ENCODE results near the gene PPP2CA. TPM values are rescaled to one million over a fixed set of nuclear protein-coding genes. Genes with fewer than 3 reads are reported as not detected.

Gene PPP2CA
- total and polyA plus RNA-seq, 10 donors = 23.5 to 175 (median 105) TPM

DNA sequence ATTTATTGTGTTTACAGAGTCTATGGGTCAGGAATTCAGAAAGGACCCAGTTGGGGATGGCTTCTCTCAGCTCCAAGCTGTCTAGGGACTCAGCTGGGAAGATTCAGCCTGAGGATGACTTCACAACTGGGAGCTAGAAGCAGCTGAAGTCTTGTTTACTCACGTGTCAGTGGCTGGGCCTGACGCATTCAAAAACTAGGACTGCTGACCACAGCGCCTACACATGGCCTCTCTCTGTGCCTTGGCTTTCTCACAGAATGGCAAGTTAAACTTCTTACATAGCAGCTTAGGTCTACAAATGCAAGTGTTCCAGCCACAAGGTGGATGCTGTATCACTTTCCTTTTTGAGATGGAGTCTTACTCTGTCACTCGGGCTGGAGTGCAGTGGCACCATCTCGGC is 16.3 kb upstream of the PPP2CA start:
- no peaks in the 10 kb centered on the region for H3K36me3 ChIP-seq
- intact Hi-C loops (cut with DNase I; ENCODE audit: low total_unique reads) = no loop called here
- H3K4me1 ChIP-seq = peaks cover 0 to 9% (median 0%) of the 10 kb centered on the region in 6 donors
- TF ChIP-seq POLR2A (IDR thresholded peaks at IDR 0.05) = no peak
- TF ChIP-seq, protein P1, sequence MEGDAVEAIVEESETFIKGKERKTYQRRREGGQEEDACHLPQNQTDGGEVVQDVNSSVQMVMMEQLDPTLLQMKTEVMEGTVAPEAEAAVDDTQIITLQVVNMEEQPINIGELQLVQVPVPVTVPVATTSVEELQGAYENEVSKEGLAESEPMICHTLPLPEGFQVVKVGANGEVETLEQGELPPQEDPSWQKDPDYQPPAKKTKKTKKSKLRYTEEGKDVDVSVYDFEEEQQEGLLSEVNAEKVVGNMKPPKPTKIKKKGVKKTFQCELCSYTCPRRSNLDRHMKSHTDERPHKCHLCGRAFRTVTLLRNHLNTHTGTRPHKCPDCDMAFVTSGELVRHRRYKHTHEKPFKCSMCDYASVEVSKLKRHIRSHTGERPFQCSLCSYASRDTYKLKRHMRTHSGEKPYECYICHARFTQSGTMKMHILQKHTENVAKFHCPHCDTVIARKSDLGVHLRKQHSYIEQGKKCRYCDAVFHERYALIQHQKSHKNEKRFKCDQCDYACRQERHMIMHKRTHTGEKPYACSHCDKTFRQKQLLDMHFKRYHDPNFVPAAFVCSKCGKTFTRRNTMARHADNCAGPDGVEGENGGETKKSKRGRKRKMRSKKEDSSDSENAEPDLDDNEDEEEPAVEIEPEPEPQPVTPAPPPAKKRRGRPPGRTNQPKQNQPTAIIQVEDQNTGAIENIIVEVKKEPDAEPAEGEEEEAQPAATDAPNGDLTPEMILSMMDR (IDR thresholded peaks at IDR 0.05 in 8 of 11, conservative IDR thresholded peaks at IDR 0.05 in 3 of 11) = no peak
- TF ChIP-seq POLR2AphosphoS5 (IDR thresholded peaks at IDR 0.05) = no peak
- H3K9me3 ChIP-seq = no peaks in the 10 kb centered on the region
- DNase-seq = no peak
- no peaks in the 10 kb centered on the region for H3K27me3 ChIP-seq (replicated peaks in 1 of 7)
- WGBS, 5 donors = 78 to 93% (median 87%) methylated on average over 5 of the region's 5 CpGs
- no peak overlapping the region for H3K27ac ChIP-seq
- no peak overlapping the region for H3K4me3 ChIP-seq

DNA sequence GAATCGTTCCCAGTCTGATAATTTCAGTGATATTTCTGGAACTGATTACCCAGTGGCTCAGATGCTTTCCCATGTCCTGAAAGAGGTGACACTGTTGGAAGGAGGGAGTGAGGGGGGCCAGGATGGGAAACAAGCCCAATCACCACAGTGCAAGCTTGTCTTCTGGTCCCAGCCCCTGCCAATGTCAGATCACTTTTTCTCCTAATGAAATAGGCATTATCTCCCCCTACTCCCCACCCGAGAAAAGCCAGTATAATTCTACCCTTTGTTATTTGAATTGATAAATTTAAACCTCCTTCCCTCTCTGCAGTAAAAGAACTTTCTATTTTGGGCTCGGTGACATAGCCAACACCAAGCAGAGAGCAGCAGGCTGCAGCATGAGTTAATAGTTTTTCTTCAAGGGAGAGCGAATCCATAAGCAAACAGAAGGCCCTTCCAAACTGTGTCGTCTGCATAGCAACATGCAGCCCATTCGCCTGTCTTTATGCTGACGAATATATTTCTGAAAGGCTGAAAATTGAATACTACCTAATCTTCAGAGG is 14.6 kb upstream of the PPP2CA start:
- 26 to 43% (median 32%) methylated on average over 7 of the region's 7 CpGs for WGBS, 5 donors
- no peaks in the 10 kb centered on the region for H3K27me3 ChIP-seq (replicated peaks in 1 of 7)
- no peak for DNase-seq
- H3K9me3 ChIP-seq = no peaks in the 10 kb centered on the region
- no peak overlapping the region for H3K4me3 ChIP-seq
- peaks cover 0 to 9% (median 0%) of the 10 kb centered on the region in 6 donors for H3K4me1 ChIP-seq
- TF ChIP-seq, protein P1 (IDR thresholded peaks at IDR 0.05 in 8 of 11, conservative IDR thresholded peaks at IDR 0.05 in 3 of 11) = no peak
- no peak for TF ChIP-seq POLR2AphosphoS5 (IDR thresholded peaks at IDR 0.05)
- no peak for TF ChIP-seq POLR2A (IDR thresholded peaks at IDR 0.05)
- intact Hi-C loops (cut with DNase I; ENCODE audit: low total_unique reads) = no loop called here
- no peak overlapping the region for H3K27ac ChIP-seq
- H3K36me3 ChIP-seq = no peaks in the 10 kb centered on the region

DNA sequence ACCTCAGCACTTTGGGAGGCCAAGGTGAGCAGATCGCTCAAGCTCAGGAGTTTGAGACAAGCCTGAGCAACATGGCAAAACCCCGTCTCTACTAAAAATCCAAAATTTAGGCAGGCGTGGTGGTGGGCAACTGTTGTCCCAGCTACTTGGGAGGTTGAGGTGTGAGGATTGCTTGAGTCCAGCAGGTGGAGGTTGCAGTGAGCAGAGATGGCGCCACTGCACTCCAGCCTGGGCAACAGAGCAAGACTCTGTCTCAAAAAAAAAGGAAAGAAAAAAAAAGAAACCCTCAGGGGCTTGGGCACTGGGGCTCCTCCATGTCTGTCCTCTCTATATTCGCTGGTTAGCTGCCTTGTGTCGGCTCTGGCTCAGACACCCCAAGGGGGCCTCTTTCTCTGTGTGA is 10.9 kb upstream of the PPP2CA start:
- Histone ChIP-seq H3K4me1 (peaks cover 0 to 9% (median 0%) of the 10 kb centered on the region in 6 donors), H3K9me3 (no peaks in the 10 kb centered on the region), H3K36me3 (no peaks in the 10 kb centered on the region), H3K27ac (no peak overlapping the region), H3K4me3 (no peak overlapping the region), H3K27me3 (replicated peaks in 1 of 7) (no peaks in the 10 kb centered on the region)
- no peak for TF ChIP-seq POLR2A (IDR thresholded peaks at IDR 0.05)
- no peak for TF ChIP-seq POLR2AphosphoS5 (IDR thresholded peaks at IDR 0.05)
- TF ChIP-seq, protein P1 (IDR thresholded peaks at IDR 0.05 in 8 of 11, conservative IDR thresholded peaks at IDR 0.05 in 3 of 11) = no peak
- intact Hi-C loops (cut with DNase I; ENCODE audit: low total_unique reads) = no loop called here
- 84 to 96% (median 93%) methylated on average over 6 of the region's 6 CpGs for WGBS, 5 donors
- DNase-seq = no peak

DNA sequence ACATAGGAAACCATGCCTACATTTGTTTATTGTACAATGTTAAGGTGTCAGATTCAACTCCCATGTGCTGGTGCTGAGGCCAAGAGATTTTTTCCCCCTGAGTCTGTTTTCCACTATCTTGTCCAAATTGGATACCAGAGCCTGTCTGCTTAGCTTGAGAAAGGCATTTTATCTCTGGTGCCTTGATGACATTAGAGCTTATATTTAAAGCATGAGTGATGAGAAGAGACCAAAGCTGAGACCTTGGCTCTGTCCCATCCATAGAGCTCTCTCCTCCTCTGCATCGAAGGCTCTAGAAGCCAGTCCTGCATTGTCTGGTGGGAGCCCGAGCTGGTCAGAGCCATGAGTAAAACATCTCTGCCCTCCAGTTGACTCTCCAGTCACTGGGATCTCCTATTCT is 10.4 kb upstream of the PPP2CA start:
- no peak for DNase-seq
- peaks cover 0 to 9% (median 0%) of the 10 kb centered on the region in 6 donors for H3K4me1 ChIP-seq

More for the DNA sequence above, 10.4 kb upstream of the PPP2CA start:
- Histone ChIP-seq H3K27ac (no peak overlapping the region), H3K27me3 (replicated peaks in 1 of 7) (no peaks in the 10 kb centered on the region), H3K4me3 (no peak overlapping the region), H3K9me3 (no peaks in the 10 kb centered on the region), H3K36me3 (no peaks in the 10 kb centered on the region)
- WGBS, 5 donors = 78 to 96% (median 83%) methylated on average over 2 of the region's 2 CpGs
- intact Hi-C loops (cut with DNase I; ENCODE audit: low total_unique reads) = no loop called here
- TF ChIP-seq POLR2A (IDR thresholded peaks at IDR 0.05) (no peak), POLR2AphosphoS5 (IDR thresholded peaks at IDR 0.05) (no peak)
- TF ChIP-seq, protein P1 (IDR thresholded peaks at IDR 0.05 in 8 of 11, conservative IDR thresholded peaks at IDR 0.05 in 3 of 11) = no peak

All from spleen (tissue), 11 donors.